ENCODE results near the gene EIF3CL. TPM values are rescaled to one million over a fixed set of nuclear protein-coding genes. Genes with fewer than 3 reads are reported as not detected.

Gene EIF3CL
- total RNA-seq, 2 experiments from 2014 or later = 42.0 to 51.0 TPM

Other genes starting within 250 kb of the EIF3CL start
- gene XPO6, start 191.9 kb downstream of the EIF3CL start, total RNA-seq = 100 to 1,000 TPM; 218 to 223 TPM
- gene SBK1, start 111.3 kb downstream of the EIF3CL start, total RNA-seq = 1 to 10 TPM; 9.8 TPM
- 1 to 10 TPM in 1 of 2 experiments, under 1 TPM in 1; 0.60 to 1.5 TPM for gene NPIPB6, start 40.3 kb downstream of the EIF3CL start, total RNA-seq
- under 1 TPM in 1 of 2 experiments, not detected in 1; 0.25 TPM for gene NPIPB7, start 68.5 kb upstream of the EIF3CL start, total RNA-seq
- 10 to 100 TPM; 42.9 to 45.4 TPM for gene CLN3, start 88.2 kb upstream of the EIF3CL start, total RNA-seq
- gene APOBR, start 90.8 kb upstream of the EIF3CL start, total RNA-seq = 10 to 100 TPM; 20.9 TPM
- gene IL27, start 103.0 kb upstream of the EIF3CL start, total RNA-seq = not detected
- not detected for gene NUPR1, start 135.1 kb upstream of the EIF3CL start, total RNA-seq
- gene SGF29, start 150.1 kb upstream of the EIF3CL start, total RNA-seq = 10 to 100 TPM; 25.8 to 28.0 TPM
- gene SULT1A2, start 193.2 kb upstream of the EIF3CL start, total RNA-seq = under 1 TPM; 0.13 to 0.15 TPM
- gene SULT1A1, start 206.2 kb upstream of the EIF3CL start, total RNA-seq = 1 to 10 TPM; 5.5 to 6.2 TPM
- under 1 TPM in 1 of 2 experiments, not detected in 1; 0.30 TPM for gene NPIPB8, start 234.2 kb upstream of the EIF3CL start, total RNA-seq